Activated CD4-positive, CD25-positive, alpha-beta regulatory T cell (primary cell): ENCODE data around the gene KRT26.
"Not testable (repeated sequence)": the region's sequence is repeated elsewhere in the genome, so short reads cannot be mapped to it uniquely, and the experiment has no call there.

Experiments
- DNase-seq, 4 experiments: peaks; one replicate each; lab custom pipeline; 2025; lab: John Stamatoyannopoulos, UW

Gene KRT26

GRCh38 chr17:40795019-40795667 is 23.1 kb upstream of the KRT26 start:
- DNase-seq: no peak

DNA sequence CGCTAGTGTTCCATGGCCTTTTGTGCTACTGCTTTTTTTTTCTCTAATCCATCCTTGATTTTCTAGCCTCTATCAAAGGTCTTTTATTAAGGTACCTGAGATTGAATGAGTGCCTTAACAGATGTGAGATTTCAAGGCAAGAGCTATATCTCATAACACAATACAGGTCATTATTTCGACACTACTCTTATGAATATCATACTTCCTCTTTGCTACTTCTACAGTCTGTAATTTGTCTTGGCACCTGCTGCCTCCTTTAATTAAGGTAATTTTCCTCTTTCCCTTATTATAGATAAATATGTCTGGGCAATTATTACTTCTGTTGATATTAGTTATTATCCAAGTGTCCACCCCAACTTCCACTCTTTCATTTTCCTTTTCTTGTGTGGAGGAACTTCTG is 22.5 kb upstream of the KRT26 start:
- no peak for DNase-seq

DNA sequence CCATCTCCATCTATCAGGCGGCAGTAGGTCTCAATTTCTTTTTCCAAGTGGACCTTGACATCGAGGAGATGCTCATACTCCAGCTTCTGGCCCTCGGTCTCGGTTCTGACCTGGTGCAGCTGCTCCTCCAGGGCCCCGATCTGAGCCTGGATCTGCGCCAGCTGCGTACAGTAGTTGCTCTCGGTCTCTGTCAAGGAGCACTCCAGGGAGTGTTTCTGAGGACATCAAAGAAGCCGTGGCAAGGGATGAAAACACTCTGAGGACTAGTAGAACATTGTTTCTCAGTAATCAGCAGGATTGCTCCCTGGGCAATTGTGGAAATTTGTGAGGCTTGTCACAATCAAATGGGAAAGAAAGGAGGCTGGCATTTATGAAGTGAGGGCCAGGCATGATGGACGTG is 21.8 kb upstream of the KRT26 start:
- no peak for DNase-seq

GRCh38 chr17:40791787-40792436 is 19.9 kb upstream of the KRT26 start:
- no peak for DNase-seq

DNA sequence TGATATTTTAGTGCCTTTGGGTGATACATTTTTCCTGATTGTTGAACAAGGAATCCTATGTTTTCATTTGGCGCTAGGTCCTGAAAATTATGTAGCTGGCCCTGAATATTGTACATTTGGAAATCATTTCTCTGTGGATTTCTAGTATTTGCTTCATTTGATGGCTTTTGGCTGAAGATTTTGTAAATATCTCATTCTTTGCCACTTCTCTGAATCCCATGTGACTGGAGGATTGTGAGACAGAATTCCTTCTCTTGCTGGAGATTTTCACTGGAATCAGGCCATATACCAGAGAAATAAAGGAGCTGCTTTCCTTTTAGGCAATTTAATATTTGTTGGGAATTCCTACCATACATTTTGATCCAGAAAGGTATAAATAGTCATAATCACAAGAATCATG is 19.1 kb upstream of the KRT26 start:
- DNase-seq: no peak

DNA sequence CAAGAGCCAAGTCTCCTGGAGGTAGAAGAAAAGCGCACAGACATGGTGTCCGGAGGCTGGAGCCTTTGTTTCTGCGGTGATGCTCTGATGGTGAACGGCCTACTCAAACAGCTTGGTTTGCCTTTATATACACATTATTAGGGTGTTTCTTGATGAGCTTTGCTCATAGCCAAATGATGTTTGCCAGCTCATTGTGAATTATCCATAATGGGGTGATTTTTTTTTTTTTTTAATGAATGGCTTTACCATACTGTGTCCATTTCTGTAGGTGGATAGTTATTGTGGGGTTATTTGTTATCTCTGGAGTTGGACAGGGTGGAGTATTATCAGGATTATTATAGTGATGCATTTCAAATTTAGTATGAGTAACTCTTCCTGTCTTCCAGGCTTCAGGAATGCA is 10.4 kb upstream of the KRT26 start, which contains the start of gene KRT27:
TSS of gene KRT27 (minus strand) at position 101 of the 400 bp plus-strand sequence. CDS start at position 44, 57 bp downstream.
- no peak for DNase-seq

GRCh38 chr17:40779181-40779909 is 7.3 kb upstream of the KRT26 start:
- DNase-seq: no peak

DNA sequence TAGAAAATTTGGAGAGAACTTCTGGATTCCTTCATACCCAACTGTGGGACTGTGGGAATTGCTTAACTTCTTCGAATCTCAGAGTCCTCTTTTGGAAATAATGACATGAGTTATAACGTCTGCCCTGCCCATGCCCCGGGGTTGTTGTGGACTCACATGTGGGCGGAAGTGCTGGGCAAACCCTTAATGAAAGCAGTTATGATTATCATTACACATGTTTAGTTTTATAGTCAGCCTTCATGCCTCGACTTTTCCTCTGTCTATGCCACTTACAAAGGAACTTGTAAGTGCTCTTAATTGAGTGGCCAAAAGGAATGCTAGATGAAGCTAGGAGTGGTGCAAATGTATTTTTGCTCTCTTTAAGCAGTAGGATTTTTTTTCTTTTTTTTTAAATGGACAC is 6.5 kb upstream of the KRT26 start:
- no peak for DNase-seq

DNA sequence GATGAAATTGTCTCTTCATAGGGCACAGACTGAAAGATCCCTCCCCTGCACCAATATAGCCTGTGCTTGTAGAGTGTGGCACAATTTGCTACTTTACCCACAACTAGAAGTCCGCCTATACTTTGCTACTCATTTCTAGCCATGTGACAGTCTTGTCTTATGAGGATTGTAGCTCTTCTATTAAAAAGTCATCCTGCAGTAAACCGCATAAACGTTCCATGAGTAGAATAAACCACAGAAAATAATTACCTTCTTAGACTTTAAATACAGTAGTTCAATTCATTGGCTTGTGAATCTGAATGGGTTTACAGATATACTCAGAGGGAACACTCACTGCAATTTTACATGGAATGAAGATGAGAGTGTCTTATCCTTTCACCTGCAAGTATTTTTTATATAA is 6.0 kb upstream of the KRT26 start:
- DNase-seq: no peak

DNA sequence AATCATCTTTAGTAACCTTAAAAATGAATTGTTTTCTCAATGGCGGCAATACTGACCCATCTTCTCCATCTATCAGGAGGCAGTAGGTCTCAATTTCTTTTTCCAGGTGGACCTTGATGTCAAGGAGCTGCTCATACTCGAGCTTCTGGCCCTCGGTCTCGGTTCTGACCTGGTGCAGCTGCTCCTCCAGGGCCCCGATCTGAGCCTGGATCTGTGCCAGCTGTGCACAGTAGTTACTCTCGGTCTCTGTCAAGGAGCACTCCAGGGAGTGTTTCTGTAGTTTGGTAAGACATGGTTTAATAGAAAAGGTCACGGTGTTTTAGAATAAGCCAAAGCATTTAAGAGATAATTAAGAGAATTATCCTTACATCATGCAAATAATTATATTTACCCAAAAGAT is 5.5 kb upstream of the KRT26 start:
- no peak for DNase-seq

DNA sequence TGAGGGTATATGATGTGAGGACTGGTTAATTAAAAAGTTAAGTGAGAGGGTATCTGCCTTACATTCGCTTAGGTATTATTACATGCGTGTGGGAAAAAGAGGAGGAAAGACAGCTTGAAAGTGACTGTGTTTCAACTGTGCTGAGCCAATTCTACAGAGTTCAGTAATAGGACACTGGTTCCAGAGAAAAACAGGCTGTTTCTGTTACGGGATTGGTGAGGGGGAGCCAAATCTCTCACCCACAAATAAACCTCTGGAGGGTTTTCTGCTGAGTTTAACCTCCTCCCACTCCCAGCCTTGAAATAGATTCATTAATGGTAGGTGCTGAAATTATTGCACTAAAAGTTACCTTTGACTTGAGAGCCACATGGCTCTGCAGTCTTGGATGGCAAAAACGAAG is 3.9 kb upstream of the KRT26 start:
- no peak for DNase-seq

DNA sequence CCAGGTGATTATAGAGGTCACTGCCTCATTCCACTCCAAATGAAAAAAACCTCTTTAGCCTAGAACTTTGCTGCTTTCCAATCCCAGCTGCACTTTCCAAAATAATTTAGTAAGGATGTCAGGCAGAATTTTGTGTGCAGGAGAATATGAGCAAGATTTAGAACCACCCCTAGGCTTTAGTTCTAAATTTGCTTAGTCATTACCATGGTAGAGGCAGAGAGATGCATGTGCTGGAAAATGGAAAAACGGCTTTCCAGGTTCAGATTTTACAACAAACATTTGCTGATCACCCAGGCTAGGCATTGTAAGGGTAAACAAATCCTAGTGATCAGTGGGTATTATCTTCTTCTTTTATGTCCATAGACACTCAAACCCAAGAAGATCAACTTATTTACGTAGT is 6.3 kb downstream of the KRT26 start:
- no peak for DNase-seq

DNA sequence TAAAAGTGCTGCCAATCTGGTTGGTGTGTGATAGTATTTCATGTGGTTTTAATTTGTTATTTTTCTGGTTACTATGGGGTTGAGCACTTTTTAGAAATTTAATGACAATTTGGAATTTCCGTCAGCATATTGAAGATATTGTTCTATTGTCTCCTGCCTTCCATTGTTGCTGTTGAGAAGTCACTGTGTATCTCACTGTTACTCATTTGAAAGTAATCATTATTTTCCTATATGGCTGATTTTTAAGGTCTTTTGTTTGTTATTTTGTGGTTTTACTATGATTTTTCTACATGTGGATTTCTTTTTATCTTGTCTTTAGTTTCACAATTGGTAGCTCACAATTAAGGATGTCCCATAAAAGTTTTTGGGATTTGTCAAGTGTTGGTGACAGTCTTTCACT is 8.2 kb downstream of the KRT26 start:
- DNase-seq: no peak

GRCh38 chr17:40760105-40761016 is 11.6 kb downstream of the KRT26 start:
- no peak for DNase-seq

DNA sequence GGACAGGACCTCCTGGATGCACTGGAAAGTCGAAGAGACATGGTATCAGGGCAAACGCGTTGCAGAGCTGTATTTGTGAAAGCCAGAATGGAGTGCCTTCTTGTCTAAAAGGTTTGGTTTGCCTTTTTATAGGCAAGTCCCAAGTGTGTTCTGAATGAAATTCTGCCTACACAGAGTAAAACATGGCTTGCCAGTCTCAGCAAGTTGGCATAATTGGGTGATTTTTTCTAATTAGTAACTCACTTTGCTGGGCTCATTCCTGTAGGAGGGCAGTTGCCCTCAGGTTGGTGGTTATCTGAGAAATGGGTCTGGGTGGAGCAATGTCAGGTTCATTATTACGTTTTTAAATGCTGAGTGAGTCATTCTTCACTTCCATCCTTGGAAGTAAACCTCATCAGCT is 16.8 kb downstream of the KRT26 start, which contains the start of gene KRT25:
TSS of gene KRT25 (minus strand) at position 101 of the 400 bp plus-strand sequence. CDS start at position 41, 60 bp downstream.
- DNase-seq: no peak

DNA sequence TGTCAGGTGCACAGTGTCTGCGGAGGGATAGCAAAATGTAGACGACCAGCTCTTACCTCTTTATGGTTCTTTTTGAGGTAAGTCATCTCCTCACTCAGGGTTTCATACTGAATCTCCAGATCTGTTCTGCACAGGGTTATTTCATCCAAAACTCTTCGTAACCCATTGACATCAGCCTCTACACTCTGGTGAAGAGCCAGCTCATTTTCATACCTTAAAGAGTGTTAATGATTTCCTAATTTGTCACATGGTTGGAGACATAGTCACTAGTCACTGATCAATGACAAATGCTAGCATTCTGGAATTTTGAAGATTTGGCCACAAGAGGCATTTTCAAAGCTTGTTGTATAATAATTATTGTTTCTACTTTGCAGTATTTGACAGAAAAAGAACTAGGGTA is 18.2 kb downstream of the KRT26 start:
- no peak for DNase-seq

GRCh38 chr17:40751065-40751464 is 20.9 kb downstream of the KRT26 start:
- DNase-seq: no peak

GRCh38 chr17:40750391-40750790 is 21.6 kb downstream of the KRT26 start:
- no peak for DNase-seq

GRCh38 chr17:40748666-40749065 is 23.3 kb downstream of the KRT26 start:
- not testable (repeated sequence) for DNase-seq

GRCh38 chr17:40738553-40738952 is 33.4 kb downstream of the KRT26 start:
- DNase-seq: no peak

DNA sequence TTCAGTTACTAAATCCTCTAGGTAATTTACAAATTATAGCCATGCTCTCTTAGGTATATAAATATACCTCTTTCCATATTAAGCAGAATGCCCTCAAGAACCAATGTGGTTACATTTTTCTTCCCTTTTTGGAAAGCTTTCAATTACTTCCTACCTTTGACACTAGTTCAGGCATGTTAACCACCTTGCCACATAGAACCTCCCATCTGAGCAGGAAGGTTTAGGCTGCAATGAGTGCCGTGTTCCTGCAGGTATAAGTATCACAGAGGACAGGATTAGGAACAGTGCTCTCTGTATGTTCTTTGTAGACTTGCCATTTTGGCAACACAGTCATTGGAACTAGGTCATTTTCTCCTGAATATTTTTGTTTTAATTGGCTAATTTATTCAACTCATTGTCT is 37.0 kb downstream of the KRT26 start:
- no peak for DNase-seq

DNA sequence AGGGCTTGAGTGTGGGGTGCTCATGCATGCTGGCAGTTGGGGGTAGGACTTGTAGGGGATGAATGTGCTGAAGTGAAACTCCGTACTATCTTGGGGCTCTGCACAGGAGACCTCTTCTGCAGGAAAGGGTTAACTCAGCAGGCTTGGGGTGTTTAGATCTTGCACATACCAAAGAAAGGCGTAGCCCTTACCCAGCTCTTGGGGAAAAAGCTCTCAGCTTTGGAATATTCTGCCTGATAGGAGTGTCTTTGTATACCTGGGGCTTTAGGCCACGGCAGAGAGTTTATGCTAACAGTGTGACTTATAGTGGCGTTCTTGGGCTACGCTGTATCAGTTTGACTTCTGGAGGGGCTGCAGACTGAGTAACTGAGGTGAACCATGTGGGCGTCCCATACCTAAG is 38.0 kb downstream of the KRT26 start:
- no peak for DNase-seq
